ENCODE data around the gene METTL22. TPM values are rescaled to one million over a fixed set of nuclear protein-coding genes. Genes with fewer than 3 reads are reported as not detected.

METTL22 gene
- total RNA-seq, 1 experiment from 2014 or later: 14.6 TPM

DNA sequence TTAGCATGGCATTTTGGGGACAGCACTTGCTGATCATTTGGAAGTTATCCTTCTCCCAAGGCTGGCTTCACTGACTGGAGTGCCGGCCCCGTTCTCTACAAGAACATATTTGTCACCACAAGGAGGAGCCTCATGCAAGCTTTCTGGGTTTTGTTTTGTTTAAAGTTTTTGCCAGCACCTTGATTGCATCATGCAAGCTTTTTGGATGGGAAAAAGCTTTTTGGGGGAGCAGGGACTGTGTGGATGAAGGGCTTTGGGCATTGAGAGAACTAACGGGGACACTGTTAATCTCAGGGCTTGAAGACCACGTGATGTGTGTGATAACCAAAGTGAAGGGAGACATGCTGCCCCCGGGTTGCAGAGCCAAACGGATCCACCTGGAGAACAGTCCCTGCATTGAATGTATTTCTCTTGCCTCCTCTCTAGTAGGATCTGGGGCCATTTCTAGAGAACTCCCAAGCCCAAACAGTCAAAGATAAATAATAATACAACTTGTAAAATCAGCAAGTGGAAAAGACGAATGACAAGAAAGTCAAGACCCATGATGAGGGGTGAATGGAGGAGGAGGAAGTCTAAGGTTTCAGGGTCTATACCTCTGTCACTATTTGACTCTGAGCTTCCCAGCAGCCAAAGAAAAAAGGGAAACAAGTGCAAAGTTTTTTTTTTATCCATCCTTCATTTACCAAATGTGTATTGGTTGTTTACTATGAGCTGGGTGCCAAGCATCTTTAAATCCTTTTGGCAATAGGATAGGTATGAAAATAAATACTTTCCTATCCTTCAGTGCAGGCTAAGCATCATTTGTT is 48.4 kb upstream of the METTL22 start:
- Histone ChIP-seq H3K79me2 (ENCODE audit: low read length) (no peaks in the 10 kb centered on the region), H3K9me2 (replicated peaks; ENCODE audit: low read length) (no peaks in the 10 kb centered on the region), H2AFZ (ENCODE audit: low read length) (peak overlapping the region; percentile 42; the same call in 1 of the 2 replicates), H3K4me1 (ENCODE audit: insufficient read depth, low read length) (no peaks in the 10 kb centered on the region), H4K20me1 (ENCODE audit: low read length) (no peaks in the 10 kb centered on the region), H3K36me3 (ENCODE audit: low read depth, low read length) (no peaks in the 10 kb centered on the region), H3K4me2 (ENCODE audit: low read length) (no peak overlapping the region), H3K9me3 (ENCODE audit: low read length) (no peaks in the 10 kb centered on the region), H3K27me3 (ENCODE audit: low read length) (peaks cover 29% of the 10 kb centered on the region), H3K9ac (ENCODE audit: low read length) (no peak overlapping the region), H3K4me3 (ENCODE audit: low read length) (no peak overlapping the region), H3F3A (ENCODE audit: low read length, unreplicated experiment) (no peaks in the 10 kb centered on the region), H3K27ac (ENCODE audit: low read length) (no peak overlapping the region)
- ChIA-PET POLR2A (ENCODE audit: unreplicated experiment) (no interaction called here), CTCF (no interaction called here)
- no TSS peak for BruUV-seq (replicated peaks)
- no peak for TF ChIP-seq EZH2 (IDR thresholded peaks at IDR 0.05; ENCODE audit: low read length, unreplicated experiment)
- TF ChIP-seq, protein P1, sequence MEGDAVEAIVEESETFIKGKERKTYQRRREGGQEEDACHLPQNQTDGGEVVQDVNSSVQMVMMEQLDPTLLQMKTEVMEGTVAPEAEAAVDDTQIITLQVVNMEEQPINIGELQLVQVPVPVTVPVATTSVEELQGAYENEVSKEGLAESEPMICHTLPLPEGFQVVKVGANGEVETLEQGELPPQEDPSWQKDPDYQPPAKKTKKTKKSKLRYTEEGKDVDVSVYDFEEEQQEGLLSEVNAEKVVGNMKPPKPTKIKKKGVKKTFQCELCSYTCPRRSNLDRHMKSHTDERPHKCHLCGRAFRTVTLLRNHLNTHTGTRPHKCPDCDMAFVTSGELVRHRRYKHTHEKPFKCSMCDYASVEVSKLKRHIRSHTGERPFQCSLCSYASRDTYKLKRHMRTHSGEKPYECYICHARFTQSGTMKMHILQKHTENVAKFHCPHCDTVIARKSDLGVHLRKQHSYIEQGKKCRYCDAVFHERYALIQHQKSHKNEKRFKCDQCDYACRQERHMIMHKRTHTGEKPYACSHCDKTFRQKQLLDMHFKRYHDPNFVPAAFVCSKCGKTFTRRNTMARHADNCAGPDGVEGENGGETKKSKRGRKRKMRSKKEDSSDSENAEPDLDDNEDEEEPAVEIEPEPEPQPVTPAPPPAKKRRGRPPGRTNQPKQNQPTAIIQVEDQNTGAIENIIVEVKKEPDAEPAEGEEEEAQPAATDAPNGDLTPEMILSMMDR (conservative IDR thresholded peaks at IDR 0.05; ENCODE audit: low read depth, low read length): peak; percentile 59
- intact Hi-C loops (cut with micrococcal nuclease): no loop called here
- ATAC-seq (peak; percentile 42), DNase-seq (peak; percentile 34)

DNA sequence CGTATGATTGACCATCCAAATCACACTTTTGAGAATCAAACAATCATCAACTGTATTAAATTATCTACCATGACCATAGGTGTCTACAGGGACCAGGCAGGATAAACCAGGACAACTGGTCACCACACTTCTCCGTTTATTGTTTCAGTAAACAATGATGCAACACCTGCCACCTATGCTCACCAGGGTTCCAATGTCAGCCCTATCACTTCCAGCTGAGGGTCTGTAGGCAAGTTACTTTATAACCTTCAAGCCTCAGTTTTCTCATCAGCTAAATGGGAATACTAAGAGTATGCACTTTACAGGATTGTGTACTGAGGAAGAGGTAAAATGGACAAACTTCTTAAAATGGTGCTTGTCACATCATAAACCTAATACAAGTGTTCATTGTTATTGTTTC is 46.1 kb upstream of the METTL22 start:
- no peak for ATAC-seq
- TF ChIP-seq EZH2phosphoT487 (IDR thresholded peaks at IDR 0.05; ENCODE audit: borderline replicate concordance, low read length): no peak
- no peak for TF ChIP-seq EZH2 (IDR thresholded peaks at IDR 0.05; ENCODE audit: low read length, unreplicated experiment)
- Histone ChIP-seq H3K36me3 (ENCODE audit: low read depth, low read length) (no peaks in the 10 kb centered on the region), H2AFZ (ENCODE audit: low read length) (no peak overlapping the region), H3K27ac (ENCODE audit: low read length) (no peak overlapping the region), H3K4me1 (ENCODE audit: insufficient read depth, low read length) (no peaks in the 10 kb centered on the region), H3F3A (ENCODE audit: low read length, unreplicated experiment) (no peaks in the 10 kb centered on the region), H4K20me1 (ENCODE audit: low read length) (no peaks in the 10 kb centered on the region), H3K9ac (ENCODE audit: low read length) (no peak overlapping the region), H3K9me2 (replicated peaks; ENCODE audit: low read length) (no peaks in the 10 kb centered on the region), H3K79me2 (ENCODE audit: low read length) (no peaks in the 10 kb centered on the region), H3K4me2 (ENCODE audit: low read length) (no peak overlapping the region), H3K9me3 (ENCODE audit: low read length) (no peaks in the 10 kb centered on the region), H3K4me3 (ENCODE audit: low read length) (no peak overlapping the region), H3K27me3 (ENCODE audit: low read length) (peaks cover 29% of the 10 kb centered on the region)
- BruUV-seq (replicated peaks): no TSS peak
- POLR2A ChIA-PET (ENCODE audit: unreplicated experiment): no interaction called here
- intact Hi-C loops (cut with micrococcal nuclease): no loop called here
- CTCF ChIA-PET: no interaction called here
- no peak for DNase-seq

DNA sequence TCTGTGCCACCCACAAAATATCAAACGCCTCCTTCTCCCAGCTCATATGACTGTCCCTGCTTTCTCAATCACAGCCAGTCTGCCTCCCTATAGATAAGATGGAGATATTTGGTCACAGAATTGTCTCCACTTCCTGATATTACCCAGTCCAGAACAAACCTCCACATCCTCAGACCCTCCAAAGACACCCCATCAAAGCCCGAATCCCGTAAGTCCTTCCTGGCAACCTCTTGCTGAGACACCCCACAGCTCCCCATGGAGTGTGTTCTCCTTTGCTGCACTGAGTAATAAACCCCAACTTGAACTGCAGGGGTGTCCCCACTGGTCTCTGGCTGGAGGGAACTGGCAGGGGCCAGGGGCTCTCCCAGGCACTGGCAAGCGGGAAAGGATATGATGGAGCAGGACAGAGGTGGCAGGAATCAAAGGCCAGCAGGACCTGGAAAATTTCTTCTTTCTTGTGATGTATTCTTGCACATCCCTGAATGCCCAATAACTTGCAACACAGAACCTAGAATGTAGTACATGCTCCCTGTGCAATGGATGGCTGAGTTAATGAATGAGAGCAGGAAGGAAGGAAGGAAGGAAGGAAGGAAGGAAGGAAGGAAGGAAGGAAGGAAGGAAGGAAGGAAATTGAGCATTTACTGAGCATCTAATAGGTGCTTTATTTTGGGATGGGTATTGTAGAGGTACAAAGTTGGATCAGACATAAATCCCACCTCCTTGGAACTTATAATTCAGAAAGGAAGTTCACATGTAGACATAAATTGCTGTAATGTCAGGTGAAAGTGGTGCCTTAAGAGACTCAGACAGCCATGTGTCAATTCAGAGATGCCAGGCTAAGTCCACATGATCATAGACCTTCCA is 45.1 kb upstream of the METTL22 start:
- Histone ChIP-seq H4K20me1 (ENCODE audit: low read length) (no peaks in the 10 kb centered on the region), H2AFZ (ENCODE audit: low read length) (no peak overlapping the region), H3K27ac (ENCODE audit: low read length) (no peak overlapping the region), H3K79me2 (ENCODE audit: low read length) (no peaks in the 10 kb centered on the region), H3K4me1 (ENCODE audit: insufficient read depth, low read length) (no peaks in the 10 kb centered on the region), H3K9me3 (ENCODE audit: low read length) (no peaks in the 10 kb centered on the region), H3K36me3 (ENCODE audit: low read depth, low read length) (no peaks in the 10 kb centered on the region), H3K9me2 (replicated peaks; ENCODE audit: low read length) (no peaks in the 10 kb centered on the region), H3K9ac (ENCODE audit: low read length) (no peak overlapping the region), H3K4me2 (ENCODE audit: low read length) (no peak overlapping the region), H3K27me3 (ENCODE audit: low read length) (peaks cover 25% of the 10 kb centered on the region), H3F3A (ENCODE audit: low read length, unreplicated experiment) (no peaks in the 10 kb centered on the region), H3K4me3 (ENCODE audit: low read length) (no peak overlapping the region)
- DNase-seq (no peak), ATAC-seq (no peak)
- ChIA-PET CTCF (no interaction called here), POLR2A (ENCODE audit: unreplicated experiment) (no interaction called here)
- no TSS peak for BruUV-seq (replicated peaks)
- TF ChIP-seq EZH2phosphoT487 (IDR thresholded peaks at IDR 0.05; ENCODE audit: borderline replicate concordance, low read length) (no peak), EZH2 (IDR thresholded peaks at IDR 0.05; ENCODE audit: low read length, unreplicated experiment) (no peak)
- TF ChIP-seq, protein P1 (conservative IDR thresholded peaks at IDR 0.05; ENCODE audit: low read depth, low read length): no peak
- intact Hi-C loops (cut with micrococcal nuclease): no loop called here

All from PC-3 (cell line).